SKM-1 treated with dmso at 0.1 percent for 144 hours (cell line): ENCODE results near the gene EFNA2.
"Not testable (repeated sequence)": the region's sequence is repeated elsewhere in the genome, so short reads cannot be mapped to it uniquely, and the experiment has no call there.

ENCODE experiments used
- DNase-seq: peaks from one replicate; lab custom pipeline; 2025; ENCODE audit not compliant: unreplicated experiment; lab: John Stamatoyannopoulos, UW

EFNA2 gene

DNA sequence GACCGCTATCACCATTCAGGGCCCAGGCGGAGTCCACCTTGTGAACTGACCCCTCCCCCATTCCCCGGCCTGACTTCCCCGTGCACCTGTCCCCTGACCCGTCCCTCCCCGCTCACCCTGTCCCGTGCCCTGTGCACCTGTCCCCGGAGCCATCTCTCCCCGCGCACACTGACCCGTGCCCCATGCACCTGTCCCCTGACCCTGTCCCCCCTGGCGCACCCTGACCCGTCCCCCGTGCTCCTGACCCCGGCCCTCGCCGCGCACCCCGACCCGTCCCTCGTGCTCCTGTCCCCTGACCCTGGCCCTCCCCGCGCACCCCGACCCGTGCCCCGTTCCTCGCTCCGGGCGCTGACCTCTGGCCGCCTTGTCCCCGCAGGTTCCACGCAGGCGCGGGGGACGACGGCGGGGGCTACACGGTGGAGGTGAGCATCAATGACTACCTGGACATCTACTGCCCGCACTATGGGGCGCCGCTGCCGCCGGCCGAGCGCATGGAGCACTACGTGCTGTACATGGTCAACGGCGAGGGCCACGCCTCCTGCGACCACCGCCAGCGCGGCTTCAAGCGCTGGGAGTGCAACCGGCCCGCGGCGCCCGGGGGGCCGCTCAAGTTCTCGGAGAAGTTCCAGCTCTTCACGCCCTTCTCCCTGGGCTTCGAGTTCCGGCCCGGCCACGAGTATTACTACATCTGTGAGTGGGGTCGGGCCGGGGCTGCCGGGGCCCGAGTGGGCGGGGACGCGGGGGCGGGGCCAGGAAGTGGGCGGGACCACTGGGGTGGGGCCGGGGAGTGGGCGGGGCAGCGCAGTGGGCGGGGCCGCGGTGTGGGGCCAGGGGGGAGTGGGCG, 9.7 kb downstream of the EFNA2 start:
- no peak for DNase-seq

DNA sequence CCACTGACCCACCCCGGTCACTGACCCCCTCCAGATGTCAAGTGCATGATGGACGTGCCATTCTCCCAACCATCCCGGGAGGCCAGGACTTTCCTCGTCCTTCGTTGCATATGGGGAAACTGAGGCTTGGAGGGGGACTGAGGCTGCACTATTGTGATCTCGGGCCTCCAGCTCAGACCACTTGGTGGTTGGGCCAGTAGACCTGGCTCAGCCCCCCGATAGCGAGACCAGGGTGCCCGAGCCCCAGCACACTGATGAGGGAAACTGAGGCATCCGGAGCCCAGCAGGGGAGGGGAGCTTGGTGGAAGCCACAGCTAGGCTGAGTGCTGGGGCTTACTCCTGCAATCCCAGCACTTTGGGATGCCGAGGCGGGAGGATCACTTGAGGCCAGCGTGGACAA, 10.4 kb downstream of the EFNA2 start:
- DNase-seq = no peak

DNA sequence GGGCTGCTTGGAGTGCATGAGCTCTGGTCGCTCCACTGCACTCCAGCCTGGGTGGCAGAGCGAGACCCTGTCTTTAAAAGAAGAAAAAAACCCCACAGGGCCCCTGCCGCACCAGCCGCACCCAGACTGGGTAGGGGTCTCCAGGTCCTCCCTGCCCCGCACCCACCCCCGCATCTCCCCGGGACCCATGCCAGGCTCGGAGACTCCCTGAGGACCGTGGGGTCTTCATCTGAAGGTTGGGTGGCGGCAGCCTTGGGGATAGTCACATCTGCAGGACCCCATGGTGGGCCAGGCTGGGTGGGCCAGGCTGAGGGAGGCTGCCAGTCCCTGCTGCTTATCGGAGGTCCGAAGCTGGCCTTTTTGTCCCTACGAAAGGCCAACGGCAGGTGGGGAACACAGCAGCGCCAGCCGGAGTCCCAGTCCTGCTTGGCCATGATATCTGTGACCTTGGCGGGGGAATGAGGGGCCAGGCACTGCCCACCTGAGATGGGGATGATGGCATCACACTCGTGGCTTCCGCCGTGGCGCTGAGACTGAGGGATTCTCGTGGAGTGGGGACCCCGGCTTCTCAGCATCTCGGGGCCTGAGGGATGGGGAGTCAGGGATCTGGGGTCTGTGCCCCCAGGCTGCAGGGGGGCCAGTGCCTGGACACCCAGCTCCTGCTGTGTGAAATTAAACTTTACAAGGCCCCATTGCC, 11.1 kb downstream of the EFNA2 start:
- no peak for DNase-seq

DNA sequence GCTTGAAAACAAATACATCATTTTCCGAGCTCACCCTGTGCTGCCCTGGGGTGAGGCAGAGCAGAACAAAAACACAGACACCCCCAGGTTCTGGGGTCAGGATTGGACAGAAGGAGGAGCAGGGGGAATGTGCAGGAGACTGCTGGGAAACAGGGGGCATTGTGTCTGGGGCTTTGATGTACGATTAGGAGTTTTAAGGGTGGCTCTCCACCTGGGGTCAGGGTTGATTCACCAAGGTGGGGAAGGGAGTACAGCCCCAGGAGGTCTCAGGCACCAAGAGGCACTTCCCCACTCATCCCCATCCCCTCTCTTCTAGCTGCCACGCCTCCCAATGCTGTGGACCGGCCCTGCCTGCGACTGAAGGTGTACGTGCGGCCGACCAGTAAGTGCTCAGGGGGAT, 12.6 kb downstream of the EFNA2 start:
- no peak for DNase-seq

DNA sequence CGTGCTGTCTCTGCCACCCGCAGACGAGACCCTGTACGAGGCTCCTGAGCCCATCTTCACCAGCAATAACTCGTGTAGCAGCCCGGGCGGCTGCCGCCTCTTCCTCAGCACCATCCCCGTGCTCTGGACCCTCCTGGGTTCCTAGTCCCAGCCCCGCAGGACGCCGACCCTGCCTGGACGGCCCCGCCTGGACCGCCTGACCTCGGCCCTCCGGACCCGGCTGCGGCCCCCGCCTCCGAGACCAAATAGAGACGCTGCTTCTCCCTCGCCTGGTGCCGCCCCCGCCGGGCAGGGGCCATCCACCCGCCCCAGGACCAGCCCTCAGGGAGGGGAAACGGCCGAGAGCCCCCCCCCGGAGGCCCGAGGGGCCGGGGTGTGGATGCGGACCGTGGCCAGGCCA, 14.1 kb downstream of the EFNA2 start:
- no peak for DNase-seq

DNA sequence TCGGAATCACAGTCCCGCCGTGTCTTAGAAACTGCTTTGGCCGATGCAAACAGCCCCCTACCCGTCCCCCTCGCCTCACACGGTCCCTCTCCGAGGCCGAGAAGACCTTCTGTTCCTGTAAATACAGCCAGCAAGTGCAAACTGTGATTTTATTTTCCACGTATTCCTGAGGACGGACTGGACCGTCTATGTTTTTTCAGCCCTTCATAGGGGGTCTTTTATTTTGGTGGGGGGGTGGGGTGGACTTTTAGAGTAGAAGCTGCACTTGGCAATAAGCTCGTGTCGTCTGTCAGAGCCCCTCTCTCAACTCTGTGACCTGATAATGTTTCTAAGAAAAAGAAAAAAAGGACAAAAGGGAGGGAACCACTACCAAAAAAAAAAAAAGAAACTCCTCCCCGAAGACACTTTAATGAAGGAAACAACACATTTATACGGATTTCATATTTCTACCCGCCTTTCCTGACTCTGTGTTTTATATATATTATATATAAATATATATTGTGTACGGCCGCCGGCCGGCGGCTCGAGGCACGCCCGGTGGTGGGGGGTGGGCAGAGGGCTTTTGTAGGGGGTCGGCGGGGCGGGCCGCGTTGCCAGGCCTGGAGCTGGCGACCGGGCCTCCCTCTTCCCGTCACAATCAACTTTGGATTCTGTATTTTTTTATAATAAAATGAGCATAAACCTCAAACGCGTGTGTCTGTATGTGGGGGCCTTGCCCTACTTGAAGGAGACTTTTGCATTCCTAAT, 15.2 kb downstream of the EFNA2 start:
- DNase-seq = no peak

DNA sequence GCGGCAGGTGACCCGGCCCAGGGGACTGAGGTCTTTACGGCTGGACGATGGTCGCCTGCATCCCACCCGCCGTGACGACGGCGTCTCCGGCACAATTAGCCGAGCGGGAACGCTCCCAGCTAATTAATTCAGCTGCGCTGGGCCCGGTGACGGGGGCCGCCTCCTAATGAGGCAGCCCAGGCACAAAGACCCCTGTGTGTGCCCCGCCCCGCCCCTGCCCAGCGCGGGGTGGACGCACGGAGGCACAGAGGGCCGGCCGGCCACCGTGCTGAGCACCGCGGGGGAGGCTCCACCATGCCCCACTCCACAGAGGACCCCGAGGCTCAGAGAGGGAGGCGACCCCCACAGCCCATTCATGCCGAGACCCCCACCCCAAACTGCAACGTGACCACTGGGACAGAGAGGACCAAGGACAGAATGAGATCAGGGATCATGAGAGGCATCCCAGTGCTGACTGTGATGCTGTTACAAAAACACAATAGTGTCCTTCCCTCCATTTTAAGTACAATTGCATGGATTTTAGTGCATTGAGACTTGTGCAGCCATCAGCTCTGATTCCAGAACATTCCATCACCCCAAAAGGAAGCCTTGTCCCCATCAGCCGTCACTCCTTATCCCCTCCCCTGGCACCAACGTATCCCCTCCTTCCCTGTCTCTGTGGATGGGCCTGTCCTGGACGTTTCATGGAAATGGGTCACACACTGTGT, 17.0 kb downstream of the EFNA2 start:
- DNase-seq = no peak

DNA sequence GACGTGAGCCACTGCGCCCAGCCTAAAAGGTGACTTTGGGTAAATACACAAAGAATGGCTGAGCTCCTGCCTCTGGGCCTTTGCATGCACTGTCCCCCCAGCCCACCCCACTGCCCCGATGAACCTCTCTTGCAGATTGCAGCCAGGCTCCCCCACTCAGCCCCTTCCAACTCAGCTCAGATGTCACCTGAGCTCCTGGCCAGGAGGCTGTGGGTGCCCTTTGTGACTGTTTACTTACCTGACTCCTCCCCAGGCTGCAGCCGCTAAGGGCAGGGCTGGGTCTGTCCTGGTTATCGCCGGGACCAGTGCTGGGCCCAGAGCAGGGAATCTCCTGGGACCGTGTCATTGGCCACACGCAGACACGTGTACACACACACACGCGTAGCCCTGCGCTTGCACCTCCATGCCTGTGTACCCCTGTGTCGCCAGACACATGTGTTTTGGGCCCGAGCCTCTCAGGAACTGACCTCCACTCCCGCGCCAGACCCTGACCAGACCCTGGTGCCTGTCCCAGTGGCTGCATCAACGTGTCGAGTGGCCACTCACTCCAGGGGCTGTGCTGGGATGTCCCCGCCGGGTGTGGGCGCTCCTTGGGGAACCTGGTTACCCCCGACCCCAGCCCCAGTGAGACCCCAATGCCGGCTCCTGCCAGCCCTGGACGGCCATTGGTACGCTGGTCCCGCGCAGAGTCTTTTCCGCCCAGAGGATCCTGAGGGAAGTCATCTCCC, 18.7 kb downstream of the EFNA2 start:
- no peak for DNase-seq

DNA sequence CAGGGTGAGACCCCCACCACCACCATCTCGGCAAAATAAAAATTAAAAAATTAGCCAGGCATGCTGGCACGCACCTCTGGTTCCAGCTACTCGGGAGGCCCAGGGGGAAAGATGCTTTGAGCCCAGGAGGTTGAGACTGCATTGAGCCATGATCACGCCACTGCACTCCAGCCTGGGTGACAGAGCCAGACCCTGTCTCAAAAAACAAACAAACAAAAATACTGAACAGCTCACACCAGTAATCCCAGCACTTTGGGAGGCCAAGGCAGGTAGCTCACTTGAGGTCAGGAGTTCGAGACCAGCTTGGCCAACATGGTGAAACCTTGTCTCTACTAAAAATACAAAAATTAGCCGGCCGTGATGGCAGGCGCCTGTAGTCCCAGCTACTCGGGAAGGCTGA, 19.7 kb downstream of the EFNA2 start:
- DNase-seq = not testable (repeated sequence)

DNA sequence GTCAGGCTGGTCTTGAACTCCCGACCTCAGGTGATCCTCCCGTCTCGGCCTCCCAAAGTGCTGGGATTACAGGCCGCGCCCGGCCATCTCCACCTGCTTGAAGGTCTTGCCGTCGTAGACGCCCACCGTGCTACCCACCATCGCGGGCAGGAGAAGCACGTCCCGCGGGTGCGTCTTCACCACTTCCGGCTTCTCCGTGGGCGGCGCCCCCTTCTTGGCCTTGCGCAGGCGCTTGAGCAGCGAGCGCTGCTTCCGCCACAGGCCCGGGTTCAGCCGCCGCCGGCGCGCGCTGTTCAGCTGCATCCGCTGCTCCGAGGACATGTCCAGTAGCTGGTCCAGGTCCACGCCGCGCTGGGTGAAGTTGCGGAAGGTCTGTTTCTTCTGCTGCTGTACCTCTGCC, 21.6 kb downstream of the EFNA2 start:
- no peak for DNase-seq

DNA sequence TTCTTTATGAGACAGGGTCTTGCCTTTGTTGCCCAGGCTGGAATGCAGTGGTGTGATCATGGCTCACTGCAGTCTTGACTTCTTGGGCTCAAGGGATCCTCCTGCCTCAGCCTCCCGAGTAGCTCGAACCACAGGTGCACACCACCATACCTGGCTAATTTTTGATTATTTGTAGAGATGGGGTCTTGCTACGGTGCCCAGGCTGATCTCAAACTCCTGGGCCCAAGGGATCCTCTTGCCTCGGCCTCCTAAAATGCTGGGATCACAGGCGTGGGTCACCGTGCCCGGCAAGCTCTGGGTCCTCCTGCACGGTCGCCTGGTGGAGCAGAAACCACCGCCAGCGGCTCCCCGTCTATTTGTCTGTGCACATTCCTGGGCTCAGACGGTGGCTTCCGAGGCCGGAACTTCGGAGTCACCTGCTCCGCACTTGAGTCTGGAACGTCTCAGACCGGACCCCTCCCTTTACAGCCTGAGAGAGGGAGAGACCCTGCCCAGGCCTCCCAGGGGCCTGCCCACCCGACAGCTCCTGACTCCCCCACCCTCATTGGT, 22.2 kb downstream of the EFNA2 start:
- no peak for DNase-seq

DNA sequence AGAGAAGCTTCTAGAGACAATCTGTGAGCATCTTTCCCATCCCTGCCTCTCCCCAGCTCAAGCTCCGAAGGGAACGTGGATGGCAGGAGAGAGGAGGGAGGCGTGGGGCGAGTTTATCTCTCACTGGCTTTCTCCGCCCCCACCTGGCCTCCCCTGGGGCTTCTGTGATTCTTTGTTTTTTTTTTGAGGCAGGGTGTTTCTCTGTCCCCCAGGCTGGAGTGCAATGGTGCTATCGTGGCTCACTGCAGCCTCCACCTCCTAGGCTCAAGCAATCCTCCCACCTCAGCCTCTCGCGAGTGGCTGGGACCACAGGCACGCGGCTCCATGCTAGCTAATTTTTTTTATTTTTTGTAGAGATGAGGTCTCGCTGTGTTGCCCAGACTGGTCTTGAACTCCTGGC, 23.0 kb downstream of the EFNA2 start:
- no peak for DNase-seq

DNA sequence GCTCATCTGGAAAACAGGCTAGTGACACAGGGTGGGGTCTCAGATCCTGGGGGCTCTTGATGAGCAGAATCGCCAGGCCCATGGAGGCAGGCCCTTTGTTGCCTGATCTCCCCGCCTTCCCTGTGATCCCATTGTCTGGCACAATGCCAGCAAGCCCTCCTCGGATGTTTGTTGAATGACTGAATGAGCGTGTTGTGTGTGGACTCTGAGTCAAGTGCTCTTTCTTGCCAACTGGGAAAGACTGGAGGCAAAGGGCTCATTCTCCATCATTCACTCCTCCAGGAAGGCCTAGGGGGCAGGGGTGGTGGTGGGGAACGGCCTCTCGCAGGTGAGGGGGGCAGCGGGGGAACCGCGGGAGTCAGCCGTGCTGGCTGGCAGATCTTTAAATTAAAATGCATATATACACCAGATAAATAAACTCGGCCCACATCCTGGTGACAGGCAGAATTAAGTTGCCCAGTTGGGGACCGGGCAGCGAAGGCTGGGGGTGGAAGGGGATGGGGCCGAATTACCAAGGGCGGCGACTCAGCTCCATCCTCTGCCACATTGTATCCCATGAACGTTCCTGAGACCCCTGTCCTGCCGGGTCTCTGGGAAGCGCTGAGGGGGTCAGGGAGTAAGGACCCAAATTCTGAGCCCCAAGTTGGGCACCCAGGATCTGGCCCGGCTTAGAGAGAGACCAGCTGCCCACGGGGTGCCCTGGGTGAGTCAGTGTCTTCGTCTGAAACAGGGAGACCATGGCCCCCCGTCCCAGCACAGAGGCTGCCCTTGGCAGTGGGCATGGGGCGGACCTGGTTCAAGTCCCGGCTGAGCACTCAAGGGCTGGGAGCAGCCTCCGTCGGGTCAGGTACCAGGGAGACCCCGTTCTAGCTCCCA, 24.5 kb downstream of the EFNA2 start:
- DNase-seq = no peak

DNA sequence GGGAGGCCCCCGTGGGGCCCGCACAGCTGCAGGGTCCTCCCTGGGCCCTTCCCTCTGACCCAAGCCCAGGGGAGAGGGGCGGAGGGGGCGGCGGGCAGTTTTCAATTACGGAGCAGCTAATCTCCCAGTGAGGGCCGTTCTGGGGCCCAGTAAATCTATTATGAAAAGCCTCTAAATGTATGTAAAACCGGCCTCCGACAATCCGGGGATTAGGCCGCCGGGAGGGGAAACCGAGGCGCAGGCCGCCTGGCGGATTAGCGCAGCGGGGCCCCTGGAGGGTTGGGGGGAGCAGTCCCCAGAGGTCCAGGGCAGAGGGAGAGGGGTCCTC, 25.1 kb downstream of the EFNA2 start:
- no peak for DNase-seq

DNA sequence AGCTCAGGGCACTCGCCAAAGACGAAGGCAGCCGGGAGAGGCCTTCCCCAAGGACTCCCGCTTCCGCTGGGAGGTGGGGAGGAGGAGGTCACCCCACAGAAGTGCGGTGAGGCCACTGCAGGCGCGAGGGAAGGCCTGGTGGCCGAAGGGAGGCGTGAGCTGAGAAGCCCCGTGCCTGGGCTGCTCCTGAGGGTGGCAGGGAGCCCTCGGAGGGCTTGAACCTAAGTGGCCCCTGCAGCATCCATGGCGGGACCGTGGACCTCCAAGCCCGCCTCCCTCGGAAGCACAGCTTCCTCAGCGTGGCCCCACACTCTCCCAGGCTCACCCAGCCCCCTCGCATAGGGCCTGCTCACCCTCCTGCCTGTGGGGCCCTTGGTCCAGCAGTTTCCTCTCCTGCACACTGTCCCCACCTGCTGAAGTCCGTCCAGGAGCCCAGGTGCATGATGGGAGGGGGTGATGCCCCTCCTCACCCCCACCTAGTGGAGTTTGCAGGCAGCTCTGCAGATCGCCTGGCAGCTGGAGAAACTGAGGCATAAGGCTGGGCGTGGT, 25.9 kb downstream of the EFNA2 start:
- DNase-seq = no peak

DNA sequence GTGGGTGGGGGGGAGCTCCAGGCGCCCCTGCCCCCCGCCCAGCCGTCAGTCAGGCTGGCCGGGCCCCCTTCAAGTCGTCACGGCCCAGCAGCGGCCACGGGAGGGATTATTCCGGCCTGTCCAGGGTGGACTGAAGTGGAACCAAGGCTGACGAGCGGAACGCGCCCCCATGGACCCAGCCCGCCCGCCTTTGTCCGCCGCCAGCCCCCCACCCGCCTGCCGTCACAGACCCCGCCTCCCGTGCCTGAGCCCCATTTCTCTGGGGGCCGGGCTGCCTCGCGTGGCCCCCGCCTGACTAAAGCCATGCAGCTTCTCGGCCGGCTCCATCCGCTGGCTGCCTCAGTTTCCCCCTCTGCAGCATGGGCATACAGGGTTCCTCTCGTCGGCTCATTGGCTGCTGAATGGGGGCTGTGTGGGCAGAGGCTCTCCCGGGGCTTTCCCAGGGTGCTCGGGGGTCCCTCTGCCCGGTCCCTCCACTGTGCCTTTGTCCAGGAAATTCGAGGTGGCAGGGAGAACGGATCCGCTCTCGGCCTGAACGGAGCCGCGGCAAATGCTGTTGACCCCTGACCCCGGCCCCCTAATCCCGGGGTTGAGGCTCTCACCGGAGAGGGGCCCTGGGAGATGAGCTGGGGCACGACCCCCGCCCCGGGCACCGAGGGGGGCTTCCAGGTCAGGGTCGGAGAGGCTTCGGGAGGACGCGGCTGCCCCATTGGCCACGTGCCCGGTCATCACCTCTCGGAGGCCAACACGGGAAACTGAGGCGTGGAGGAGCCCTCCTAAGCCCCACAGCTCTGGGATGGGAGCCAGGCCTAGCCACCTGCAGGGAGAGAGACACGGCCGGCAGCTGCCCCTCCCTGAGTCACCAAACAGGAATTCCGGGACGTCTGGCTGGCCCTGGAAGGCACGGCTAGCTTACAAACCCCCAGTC, 27.4 kb downstream of the EFNA2 start:
- DNase-seq = no peak

DNA sequence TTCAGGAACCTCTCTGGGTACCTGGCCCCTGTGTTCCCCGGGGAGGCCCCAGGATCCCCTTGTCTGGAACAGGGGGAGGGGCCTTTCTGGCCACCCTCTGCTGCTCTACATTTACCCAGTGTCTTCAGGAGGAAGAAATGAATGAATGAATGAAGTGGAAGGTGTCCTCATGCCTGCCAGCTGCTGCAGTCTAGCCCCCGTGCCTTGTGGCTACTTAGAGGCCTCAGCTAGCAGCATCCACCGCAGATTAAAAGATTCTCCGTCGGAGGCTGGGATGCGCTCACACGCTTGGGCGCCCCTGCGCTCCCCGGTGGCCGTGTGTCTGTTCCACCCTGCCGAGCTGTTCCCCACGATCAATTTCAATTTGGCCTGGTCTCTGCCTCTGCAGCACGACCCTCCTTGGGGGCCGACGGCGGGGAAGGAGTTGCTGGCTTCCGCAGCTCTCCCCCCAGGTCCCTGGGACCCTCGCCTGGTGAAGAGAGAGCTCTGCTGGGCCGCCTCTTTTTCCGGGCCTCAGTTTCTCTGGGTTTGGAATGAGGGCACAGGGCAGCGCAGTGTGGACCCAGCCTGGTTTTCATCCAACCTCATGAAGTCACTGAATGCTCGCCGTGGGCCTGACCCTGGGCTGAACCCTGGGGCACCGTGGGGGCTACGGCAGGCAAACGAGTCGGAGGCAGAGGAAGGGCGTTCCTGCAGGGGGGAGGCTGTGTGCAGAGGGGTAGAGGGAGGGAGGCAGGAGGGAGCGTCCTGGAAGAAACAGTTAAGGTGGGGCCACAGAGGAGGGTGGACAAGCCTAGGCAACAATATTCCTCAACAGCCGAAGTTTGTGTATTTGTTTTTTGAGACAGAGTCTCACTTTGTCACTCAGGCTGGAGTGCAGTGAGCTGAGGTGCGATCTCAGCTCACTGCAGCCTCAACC, 28.3 kb downstream of the EFNA2 start:
- DNase-seq = no peak
